Stimulated activated CD8-positive, alpha-beta memory T cell treated with anti-CD3 and anti-CD28 coated beads, Interleukin-4, amount 100 ng/mL, for 48 hours (primary cell): ENCODE measurements around the gene GDF10.

Source experiments
- DNase-seq: peaks from one replicate; pipeline ENCODE4 v3.0.0-alpha.2; 2020

Gene GDF10

GRCh38 chr10:47276576-47277351 lies 23.2 kb upstream of the GDF10 start:
- DNase-seq, result no peak

DNA sequence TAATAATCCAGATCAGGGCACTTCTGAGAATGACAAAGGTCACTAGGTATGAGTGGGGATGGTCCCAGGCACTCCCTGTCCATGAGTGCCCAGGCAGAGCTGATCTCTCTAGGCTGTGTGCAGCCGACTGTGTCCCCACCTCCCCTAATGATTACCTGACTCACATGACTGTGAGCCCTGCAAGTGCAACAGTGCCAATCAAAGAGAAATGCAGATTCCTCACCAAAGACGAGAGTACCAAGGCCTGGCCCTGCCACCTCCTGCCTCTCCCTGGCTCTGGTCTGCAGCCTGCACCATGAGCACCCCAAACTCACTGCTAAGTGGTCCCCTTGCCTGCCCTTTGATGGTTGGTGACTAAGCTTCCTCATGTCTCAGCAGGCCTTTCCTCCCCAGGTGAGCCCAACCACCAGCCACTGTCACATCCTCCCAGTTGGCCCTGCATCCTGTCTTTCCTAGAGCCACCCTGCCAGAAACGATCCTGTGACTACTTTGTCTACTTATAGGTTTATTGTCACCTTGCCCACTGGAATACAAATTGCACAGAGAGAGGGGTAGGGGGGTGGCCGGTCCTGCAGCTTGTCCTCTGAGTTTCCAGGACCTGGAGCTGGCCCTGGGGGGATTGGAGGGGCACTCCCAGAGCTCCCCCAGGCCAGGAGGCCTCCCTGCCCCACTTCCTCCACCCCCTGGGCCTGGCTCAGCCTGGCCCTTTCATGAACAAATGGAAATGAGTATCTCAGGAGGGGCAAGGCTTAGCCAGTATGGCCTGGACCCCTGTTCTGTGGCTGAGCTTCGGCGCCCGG lies 22.4 kb upstream of the GDF10 start:
- DNase-seq, result peak; percentile 46

- no peak for DNase-seq
Measured at GRCh38 chr10:47278152-47278473, 21.9 kb upstream of the GDF10 start.

- DNase-seq, result no peak
Measured at GRCh38 chr10:47278720-47279119, 21.3 kb upstream of the GDF10 start.

- DNase-seq, result no peak
Measured at GRCh38 chr10:47279276-47279675, 20.7 kb upstream of the GDF10 start.

- no peak for DNase-seq
Measured at GRCh38 chr10:47282005-47282656, 17.9 kb upstream of the GDF10 start.

- DNase-seq, result no peak
Measured at GRCh38 chr10:47282657-47283018, 17.4 kb upstream of the GDF10 start.

DNA sequence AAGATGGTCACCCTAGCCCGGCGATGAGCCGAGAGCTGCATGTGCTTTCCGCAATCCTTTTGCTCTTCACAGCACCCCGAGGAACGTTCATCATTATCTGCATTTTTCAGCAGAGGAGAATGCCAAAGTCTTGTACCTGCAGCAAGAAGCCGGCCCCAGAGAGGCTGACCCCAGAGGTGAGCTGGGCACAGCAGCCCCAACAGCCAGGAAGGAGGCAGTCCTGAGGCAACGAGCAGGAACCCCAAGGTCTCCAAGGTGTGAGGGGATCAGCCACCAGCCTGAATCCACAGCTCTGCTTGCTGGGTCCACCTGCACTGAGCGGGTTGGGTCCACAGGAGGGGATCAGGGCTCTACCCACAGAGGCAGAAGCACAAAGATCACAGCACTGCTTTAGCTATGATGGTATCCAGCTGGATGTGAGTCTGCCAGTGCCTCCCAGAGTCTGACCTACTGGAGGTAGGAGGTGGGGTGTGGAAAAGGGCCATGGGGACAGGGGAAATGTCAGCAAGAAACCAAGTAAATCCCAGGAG lies 16.8 kb upstream of the GDF10 start:
- no peak for DNase-seq

GRCh38 chr10:47283848-47284247 lies 16.1 kb upstream of the GDF10 start:
- no peak for DNase-seq

- no peak for DNase-seq
Measured at GRCh38 chr10:47285381-47286115, 14.4 kb upstream of the GDF10 start.

DNA sequence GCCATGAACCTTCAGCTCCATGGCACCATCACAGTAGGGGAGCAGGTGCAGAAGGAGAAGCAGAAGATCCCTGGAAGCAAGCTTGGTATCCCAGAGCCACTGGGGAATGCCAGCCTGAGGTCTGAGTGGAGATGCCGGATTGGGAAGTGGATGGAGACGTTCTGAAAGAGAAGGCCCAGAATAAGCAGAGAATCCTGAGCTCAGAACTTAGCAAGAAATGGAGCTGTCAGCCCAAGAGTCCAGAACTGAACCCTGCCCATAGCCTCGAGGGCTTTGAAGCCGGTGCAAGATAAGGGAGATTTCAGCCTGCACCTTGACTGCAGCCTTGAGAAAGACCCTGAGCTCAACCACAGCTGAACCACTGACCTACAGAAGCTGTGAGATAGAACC lies 13.9 kb upstream of the GDF10 start:
- DNase-seq, result no peak

- DNase-seq, result no peak
Measured at GRCh38 chr10:47286591-47287315, 13.2 kb upstream of the GDF10 start.

GRCh38 chr10:47287365-47287802 lies 12.6 kb upstream of the GDF10 start:
- no peak for DNase-seq

- no peak for DNase-seq
Measured at GRCh38 chr10:47287805-47288204, 12.2 kb upstream of the GDF10 start.

- no peak for DNase-seq
Measured at GRCh38 chr10:47288236-47288635, 11.8 kb upstream of the GDF10 start.

GRCh38 chr10:47288916-47289495 lies 11.0 kb upstream of the GDF10 start:
- peak; percentile 10 for DNase-seq

DNA sequence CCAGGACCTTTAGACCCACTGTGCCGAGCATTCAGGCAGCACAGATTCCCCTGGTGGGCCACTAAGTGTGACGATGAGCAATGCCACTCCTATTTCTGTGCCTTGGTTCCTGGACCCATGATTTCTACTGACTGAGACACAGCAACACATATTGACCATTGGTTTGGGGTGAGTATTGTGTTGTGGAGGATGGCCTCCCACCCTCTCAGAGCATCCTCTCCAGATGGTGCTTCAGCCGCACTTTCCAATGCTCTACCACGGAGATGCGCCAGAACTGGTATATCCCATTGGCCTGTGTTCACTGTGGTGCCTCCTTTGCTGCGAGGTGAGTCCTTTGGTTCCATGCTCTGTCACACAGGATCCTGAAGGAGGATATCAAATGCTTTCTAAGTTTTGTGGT lies 10.1 kb upstream of the GDF10 start:
- DNase-seq, result peak; percentile 12

DNA sequence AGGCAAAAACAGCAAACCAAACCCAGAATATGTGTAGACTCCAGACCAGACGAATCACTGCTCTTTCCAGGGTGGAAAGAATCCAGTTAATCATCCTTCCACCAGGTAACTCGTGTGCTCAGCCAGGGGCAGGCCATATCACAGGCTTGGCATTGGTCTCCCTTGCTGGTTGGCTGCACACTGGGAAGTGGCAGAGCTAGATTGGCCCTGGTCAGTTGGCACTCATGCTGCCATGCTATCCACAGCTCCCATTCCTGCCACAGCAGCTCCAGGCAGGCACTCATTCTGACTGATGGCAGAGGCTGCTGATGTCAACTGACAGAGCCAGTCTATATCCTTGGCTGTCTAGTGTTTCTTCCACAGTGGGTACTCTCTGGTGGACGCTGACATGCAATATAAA lies 9.7 kb upstream of the GDF10 start:
- no peak for DNase-seq

- DNase-seq, result no peak
Measured at GRCh38 chr10:47291682-47292081, 8.3 kb upstream of the GDF10 start.

DNA sequence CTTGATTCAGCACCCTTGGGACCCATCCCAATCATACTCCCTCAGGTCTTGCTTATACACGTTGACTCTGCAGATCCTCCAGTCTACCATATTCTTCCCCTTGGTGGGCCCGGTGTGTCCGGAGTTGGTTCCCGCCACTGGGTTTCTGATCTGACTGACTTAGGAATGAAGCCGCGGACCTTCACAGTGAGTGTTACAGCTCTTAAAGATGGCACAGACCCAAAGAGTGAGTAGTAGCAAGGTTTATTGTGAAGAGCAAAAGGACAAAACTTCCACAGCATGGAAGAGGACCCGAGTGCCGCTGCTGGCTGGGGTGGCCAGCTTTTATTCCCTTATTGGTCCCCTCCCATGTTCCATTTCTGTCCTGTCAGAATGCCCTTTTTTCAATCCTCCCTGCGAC lies 5.9 kb upstream of the GDF10 start:
- DNase-seq, result no peak

DNA sequence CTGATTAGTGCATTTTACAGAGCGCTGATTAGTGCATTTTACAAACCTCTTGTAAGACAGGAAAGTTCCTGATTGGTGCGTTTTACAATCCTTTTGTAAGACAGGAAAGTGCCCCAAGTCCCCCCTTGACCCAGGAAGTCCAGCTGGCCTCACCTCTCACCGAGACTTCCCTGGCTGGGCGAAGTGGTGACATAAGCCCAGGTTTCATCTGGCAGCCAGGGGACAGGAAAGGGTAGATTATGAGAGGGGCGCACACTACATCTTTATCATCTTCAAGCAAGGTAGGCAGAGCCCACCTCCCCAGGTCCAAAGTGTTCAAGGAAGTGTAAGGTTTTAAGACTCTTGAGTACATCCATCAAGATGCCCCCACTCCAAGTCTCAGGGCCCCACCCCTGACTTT lies 5.5 kb upstream of the GDF10 start:
- DNase-seq, result no peak

DNA sequence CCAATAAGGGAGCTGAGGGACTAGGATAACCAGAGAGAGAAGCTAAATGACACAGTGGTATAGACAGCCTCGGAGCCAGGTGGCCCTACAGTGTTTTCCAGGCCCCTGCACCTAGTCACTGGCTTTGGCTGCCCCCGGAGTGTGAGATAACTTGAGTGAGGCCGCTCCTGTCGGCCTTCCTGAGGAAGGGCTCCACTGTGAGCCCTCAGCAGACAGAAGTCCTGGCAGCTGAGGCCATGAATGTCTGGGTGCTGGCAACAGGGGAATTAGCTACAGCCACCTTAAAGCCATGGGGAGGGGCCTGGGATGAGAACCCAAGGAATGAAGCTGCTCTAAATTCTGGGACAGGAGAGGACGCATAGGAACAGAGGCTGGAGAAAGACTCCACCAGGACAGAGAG lies 4.6 kb upstream of the GDF10 start:
- no peak for DNase-seq
